ENCODE data around the gene AFAP1. TPM values are rescaled to one million over a fixed set of nuclear protein-coding genes. Genes with fewer than 3 reads are reported as not detected.

AFAP1 gene
- total RNA-seq, 4 donors from 2014 or later, result 15.8 to 42.9 (median 31.3) TPM

DNA sequence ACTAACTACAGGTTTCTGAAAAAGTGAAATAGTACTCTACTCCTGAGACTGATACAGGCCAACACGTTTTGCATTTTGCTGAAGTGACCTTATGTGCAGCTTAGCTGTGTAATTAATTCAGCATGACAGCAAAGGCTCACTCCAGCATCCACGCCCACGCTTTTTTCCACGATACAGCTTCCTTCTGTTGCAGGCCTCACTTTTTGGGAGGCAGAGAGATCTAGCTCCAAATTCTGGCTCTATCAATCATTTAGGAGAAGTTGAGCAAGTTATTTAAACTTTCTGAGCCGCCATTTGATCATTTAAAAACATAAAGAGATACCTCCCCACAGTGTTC lies 160.3 kb downstream of the AFAP1 start:
- H3K27ac ChIP-seq, result peak overlapping the region in 3 of 4 donors; percentile 47 to 75 (median 65)
- no peak overlapping the region for H3K4me3 ChIP-seq
- peaks cover 0 to 28% (median 0%) of the 10 kb centered on the region in 3 donors for H3K36me3 ChIP-seq
- no peak for TF ChIP-seq POLR2A (IDR thresholded peaks at IDR 0.05)
- TF ChIP-seq, protein P1, sequence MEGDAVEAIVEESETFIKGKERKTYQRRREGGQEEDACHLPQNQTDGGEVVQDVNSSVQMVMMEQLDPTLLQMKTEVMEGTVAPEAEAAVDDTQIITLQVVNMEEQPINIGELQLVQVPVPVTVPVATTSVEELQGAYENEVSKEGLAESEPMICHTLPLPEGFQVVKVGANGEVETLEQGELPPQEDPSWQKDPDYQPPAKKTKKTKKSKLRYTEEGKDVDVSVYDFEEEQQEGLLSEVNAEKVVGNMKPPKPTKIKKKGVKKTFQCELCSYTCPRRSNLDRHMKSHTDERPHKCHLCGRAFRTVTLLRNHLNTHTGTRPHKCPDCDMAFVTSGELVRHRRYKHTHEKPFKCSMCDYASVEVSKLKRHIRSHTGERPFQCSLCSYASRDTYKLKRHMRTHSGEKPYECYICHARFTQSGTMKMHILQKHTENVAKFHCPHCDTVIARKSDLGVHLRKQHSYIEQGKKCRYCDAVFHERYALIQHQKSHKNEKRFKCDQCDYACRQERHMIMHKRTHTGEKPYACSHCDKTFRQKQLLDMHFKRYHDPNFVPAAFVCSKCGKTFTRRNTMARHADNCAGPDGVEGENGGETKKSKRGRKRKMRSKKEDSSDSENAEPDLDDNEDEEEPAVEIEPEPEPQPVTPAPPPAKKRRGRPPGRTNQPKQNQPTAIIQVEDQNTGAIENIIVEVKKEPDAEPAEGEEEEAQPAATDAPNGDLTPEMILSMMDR (IDR thresholded peaks at IDR 0.05), result no peak
- DNase-seq, result no peak
- H3K9me3 ChIP-seq, result no peaks in the 10 kb centered on the region
- H3K27me3 ChIP-seq, result no peaks in the 10 kb centered on the region
- peaks cover 0 to 13% (median 2%) of the 10 kb centered on the region in 4 donors for H3K4me1 ChIP-seq

DNA sequence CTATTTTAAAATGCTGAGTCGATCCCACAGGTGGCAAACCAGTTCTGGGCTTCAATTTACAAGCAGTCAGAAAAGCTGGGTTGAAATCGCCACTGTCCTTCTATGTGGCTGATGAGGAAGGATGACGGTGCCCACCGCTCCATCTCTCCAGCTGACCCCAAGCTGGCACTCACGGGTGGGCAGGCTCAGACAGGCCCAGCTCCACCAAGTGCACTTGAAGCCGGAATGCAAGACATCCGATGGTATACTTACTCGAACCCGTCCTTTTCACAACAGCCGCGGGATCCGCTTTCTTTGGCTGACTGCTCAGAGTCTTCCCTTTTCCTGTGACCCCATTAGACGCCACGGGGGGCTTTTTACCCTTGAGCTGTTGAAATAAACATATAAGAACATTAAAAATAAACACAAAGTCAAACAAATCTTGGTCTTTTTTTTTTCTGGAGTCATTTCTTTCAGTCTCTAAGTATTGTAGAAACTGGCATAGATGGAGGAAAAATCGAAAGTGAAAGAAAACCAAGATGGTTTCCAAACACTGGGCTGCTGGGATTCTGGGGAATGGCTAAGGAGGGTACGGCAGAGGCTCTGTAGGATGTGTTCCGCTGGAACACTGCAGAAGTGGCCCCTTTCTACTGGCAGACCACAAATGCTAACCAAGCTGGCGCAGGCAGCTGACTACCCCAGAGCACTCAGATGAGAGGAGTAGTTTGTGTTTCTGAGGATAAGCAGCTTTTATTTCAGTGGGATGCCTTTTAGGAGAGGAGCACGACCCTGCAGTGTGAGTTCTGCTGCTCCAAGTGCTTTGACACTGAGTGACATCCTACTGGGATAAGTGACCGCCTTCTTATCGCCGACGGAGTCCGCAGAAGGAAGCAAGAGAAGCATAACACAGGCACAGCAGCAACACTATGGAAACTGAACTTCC lies 160.9 kb downstream of the AFAP1 start:
- peak overlapping the region; percentile 38 to 75 (median 56) for H3K27ac ChIP-seq
- peaks cover 0 to 17% (median 2%) of the 10 kb centered on the region in 4 donors for H3K4me1 ChIP-seq
- peak overlapping the region in 1 of 4 donors; percentile 8 for H3K4me3 ChIP-seq
- no peak for TF ChIP-seq POLR2A (IDR thresholded peaks at IDR 0.05)
- TF ChIP-seq, protein P1 (IDR thresholded peaks at IDR 0.05), result no peak
- peaks cover 0 to 34% (median 0%) of the 10 kb centered on the region in 3 donors for H3K36me3 ChIP-seq
- DNase-seq, result peak in 1 of 3 donors; percentile 23
- H3K27me3 ChIP-seq, result no peaks in the 10 kb centered on the region
- no peaks in the 10 kb centered on the region for H3K9me3 ChIP-seq

DNA sequence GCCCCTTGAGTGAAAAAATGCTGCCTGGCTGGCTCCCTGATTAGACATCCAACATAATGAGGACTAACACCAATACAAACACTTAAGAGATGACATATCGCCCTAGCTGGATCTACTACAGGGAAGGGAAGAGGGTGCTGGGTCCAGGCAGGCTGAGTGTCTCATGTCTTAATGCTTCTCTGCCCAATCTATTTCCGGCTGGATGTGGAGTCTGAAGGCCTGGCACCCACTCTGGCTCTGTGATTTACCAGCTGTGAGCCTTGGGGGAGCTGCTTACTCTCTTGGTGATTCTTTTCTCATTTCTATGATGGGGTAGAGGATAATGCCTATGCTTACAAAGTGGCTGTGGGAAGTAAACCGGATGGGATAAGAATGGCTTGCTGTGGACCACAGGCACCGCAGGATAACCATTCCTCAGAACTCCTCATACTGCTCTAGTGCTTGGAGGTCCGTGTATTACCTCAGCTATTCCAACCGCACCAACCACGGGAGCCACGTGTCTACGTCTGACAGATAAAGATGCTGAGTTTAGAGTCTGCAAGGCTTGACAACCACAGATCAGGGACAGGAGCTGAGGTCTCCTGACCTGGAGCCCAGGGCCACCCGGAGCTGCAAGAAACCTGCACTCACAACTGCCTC lies 161.7 kb downstream of the AFAP1 start:
- Histone ChIP-seq H3K36me3 (peaks cover 0 to 36% (median 0%) of the 10 kb centered on the region in 3 donors), H3K27me3 (no peaks in the 10 kb centered on the region), H3K27ac (peak overlapping the region in 2 of 4 donors; percentile 65 to 75), H3K9me3 (no peaks in the 10 kb centered on the region), H3K4me1 (peaks cover 0 to 24% (median 2%) of the 10 kb centered on the region in 4 donors), H3K4me3 (no peak overlapping the region)
- DNase-seq, result peak in 1 of 3 donors; percentile 33
- no peak for TF ChIP-seq POLR2A (IDR thresholded peaks at IDR 0.05)
- TF ChIP-seq, protein P1 (IDR thresholded peaks at IDR 0.05), result no peak

DNA sequence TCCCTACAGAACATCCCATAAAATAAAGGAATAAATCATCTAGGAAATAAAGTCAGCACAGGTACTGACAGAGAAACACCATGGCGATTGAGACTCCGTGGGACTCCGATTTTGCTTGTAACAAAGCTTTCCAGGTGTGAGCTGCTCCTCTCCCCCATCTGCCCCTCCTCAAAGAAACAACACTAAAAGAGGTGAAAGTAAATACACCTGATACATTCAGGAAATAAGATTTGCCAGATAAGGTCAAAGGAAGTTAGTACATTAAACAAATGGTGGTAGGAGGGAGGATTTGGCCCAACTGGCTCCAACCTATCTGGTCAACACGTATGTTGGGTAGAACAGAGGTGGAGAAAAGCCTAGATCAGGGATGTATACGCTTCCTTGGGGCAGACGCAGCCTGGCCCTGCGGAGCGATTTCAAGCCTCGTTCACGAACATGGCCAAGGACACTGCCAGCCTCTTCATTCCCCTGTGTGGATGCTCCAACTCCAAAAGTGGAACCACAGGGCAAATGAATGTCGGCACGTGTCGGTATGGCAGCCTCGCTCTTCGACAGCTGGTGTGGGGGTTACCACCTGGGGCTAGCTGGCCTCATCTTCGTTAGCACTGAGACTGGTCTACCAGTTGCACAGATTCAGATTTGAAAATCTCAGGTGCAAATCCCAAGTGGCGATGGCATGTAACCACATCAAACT lies 162.5 kb downstream of the AFAP1 start:
- TF ChIP-seq, protein P1 (IDR thresholded peaks at IDR 0.05), result no peak
- no peak for TF ChIP-seq POLR2A (IDR thresholded peaks at IDR 0.05)
- H3K27ac ChIP-seq, result no peak overlapping the region
- H3K4me1 ChIP-seq, result peaks cover 0 to 31% (median 2%) of the 10 kb centered on the region in 4 donors
- peaks cover 0 to 41% (median 0%) of the 10 kb centered on the region in 3 donors for H3K36me3 ChIP-seq
- no peak overlapping the region for H3K4me3 ChIP-seq
- no peaks in the 10 kb centered on the region for H3K27me3 ChIP-seq
- DNase-seq, result peak in 1 of 3 donors; percentile 34
- H3K9me3 ChIP-seq, result no peaks in the 10 kb centered on the region

DNA sequence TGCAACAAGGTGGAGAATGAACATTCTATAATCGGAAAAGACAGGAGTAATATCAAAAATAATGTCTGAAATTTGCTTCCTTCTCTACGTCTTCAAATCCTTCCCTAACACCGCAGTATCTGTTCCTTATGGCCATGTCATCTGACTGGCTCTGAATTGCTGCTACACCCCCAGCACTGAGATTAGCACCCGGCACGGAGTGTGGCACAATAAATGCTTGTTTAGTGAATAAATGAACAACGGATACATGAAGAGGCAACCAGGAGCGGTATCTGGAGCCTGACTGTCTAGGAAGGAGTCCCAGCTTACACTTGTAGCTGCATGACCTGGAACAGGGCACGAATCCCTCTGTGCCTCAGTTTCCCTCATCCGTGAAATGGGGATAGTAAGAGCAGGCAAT lies 164.3 kb downstream of the AFAP1 start:
- H3K4me1 ChIP-seq, result peaks cover 0 to 19% (median 0%) of the 10 kb centered on the region in 4 donors
- no peak overlapping the region for H3K27ac ChIP-seq
- no peak overlapping the region for H3K4me3 ChIP-seq
- TF ChIP-seq, protein P1 (IDR thresholded peaks at IDR 0.05), result no peak
- TF ChIP-seq POLR2A (IDR thresholded peaks at IDR 0.05), result no peak
- H3K27me3 ChIP-seq, result no peaks in the 10 kb centered on the region
- H3K36me3 ChIP-seq, result peaks cover 0 to 48% (median 0%) of the 10 kb centered on the region in 3 donors
- peak in 1 of 3 donors; percentile 18 for DNase-seq
- H3K9me3 ChIP-seq, result no peaks in the 10 kb centered on the region

Measured in Peyer's patch (tissue), 4 donors.